GM10847 (cell line): ENCODE results near the gene ZNF430.

Experiments
- POLR2A ChIP-seq: IDR thresholded peaks from 2 replicates; pipeline ENCODE4 v1.6.1; 2011; ENCODE audit not compliant: insufficient read length; ENCODE audit errors: extremely low read depth

ZNF430 gene

DNA sequence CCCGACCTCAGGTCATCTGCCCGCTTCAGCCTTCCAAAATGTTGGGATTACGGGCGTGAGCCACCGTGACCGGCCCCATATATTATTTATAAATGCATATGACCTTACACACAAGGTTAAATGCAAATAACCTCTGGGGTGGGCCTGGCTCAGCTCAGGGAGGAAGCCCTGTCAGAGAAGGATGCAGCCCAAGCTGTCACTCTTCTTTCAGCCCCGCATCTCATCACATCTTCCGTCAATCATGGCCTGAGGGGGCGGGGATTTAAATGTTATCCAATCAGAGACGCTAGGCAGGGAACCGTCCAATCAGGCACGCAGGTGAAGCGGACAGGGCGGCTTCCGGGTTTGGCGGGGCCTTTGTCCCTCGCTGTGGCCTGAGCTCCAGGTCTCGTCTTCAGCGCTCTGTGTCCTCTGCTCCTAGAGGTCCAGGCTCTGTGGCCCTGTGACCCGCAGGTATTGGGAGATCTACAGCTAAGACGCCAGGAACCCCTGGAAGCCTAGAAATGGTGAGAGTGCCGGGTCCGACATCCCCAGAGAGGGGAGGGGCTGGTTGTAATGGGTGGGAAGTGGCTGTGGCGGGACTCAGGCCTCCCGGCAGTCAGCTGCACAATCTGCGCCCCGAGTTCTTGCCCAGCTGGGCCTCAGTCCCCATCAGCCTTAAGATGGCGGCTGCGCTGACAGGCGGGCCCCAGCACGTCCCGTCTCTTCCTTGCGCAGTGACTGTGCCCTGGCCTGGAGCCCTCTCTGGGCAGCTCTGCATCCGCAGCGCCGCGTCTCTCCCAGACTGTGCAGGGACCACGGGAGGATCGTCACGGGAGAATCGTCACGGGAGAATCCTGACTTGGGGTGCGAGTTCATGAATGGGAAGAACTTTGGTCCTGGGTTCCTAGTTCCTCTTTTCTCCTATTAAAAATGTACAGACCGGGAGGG, at the start of gene ZNF430:
ZNF430 (plus strand) TSS at position 360 of the 930 bp plus-strand sequence; CDS start at position 504, 144 bp downstream.
- TF ChIP-seq POLR2A = peak; percentile 60

DNA sequence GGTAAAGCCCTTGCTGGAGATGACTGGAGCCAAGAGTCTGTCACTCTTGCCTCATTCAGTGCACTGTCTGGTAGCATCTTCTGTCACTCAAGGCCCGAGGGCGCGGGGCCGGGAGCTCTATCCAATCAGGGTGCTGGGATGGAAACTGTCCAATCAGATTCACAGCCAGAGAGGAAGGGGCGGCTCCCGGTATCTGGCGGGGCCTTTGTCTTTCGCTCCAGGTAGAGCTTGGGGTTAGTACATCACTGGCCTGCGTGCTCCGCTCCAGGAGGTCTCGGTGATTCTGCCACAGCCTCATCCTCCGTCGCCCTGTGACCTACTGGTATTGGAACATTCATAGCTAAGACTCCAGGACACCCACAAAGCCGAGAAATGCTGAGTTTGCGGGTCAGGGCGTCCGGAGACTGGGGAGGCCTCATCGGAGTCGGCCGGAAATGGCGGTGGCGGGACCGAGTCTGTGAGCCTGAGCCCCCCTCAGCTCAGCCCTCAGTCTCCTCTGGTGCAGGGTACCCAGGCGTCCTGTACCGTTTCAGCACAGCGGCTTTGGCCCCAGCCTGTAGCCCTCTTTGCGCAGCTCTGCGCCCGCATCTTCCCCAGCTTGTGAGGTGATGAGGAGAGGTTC, 20.6 kb upstream of the ZNF430 start:
- TF ChIP-seq POLR2A = peak; percentile 16

DNA sequence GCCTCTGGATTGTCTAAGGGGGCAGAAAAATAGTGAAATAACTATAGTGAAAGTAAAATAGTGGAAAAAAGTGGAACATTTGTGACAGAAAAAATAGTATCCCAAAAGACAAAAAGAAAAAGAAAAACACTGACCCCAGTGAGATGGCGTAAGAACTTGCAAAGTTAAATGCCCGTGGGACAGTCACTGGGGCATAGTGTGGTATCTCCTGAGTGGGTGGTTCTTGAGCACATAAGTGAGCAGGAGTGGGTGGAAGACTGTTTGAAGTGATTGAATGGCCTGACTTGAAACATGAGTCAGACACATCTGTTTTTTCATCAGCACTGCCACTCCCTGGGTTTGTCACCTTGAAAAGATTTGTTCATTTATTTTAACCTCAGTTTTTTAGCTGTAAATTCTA, 2.5 kb downstream of the ZNF430 start:
- TF ChIP-seq POLR2A = no peak

DNA sequence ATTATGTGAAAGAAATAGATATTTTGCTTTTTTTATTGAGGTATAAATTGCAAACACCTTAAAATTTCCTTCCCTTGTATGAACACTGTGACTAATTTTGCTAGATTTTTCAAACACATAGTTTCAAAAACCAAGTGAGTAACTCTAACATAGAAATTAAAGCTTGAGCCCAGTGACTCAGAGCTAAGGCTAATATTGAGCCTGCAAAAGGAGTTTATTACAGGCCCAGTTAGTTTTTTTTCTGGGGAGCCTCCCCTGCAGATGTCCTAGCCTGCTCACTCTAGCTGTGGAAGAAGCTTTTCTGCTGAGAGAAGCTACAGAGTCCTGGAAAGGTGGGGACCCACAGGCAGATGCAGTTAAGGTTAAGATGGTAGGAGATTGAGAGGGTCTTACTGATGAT, 3.4 kb downstream of the ZNF430 start:
- no peak for TF ChIP-seq POLR2A

DNA sequence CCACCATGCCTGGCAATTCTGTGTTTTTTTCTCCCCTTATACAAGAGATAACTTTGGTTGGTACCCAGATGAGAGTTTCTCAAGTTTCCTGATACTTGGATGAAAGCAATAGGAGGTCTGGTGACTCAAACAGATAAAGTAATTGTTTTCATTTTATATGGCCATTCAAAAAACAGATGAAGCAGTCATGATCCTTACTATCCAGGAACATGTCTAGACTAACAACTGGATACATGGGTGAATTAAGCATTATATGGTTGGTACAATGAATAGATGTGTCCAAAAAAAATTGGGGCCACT, 8.5 kb downstream of the ZNF430 start:
- TF ChIP-seq POLR2A = no peak

DNA sequence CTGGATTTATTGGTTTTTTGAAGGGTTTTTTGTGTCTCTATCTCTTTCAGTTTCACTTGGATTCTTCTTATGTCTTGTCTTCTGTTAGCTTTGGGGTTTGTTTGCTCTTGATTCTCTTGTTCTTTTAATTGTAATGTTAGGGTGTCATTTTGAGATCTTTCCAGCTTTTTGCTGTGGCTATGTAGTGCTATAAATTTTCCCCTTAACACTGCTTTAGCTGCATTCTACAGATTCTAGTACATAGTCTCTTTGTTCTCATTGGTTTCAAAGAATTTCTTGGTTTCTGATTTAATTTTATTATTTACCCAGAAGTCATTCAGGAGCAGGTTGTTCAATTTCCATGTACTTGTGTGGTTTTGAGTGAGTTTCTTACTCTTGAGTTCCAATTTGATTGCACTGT, 24.6 kb downstream of the ZNF430 start:
- no peak for TF ChIP-seq POLR2A

DNA sequence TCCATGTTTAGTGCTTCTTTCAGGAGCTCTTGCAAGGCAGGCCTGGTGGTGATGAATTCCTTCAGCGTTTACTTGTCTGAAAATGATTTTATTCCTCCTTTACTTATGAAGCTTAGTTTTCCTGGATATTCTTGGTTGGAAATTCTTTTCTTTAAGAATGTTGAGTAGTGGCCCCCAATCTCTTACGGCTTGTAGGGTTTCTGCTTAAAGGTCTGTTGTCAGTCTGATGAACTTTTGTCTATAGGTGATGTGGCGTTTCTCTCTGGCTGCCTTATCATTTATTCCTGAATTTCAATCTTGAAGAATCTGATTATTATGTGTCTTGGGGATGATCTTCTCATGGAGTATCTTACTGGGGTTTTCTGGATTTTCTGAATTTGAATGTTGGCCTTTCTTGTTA, 26.0 kb downstream of the ZNF430 start:
- no peak for TF ChIP-seq POLR2A

DNA sequence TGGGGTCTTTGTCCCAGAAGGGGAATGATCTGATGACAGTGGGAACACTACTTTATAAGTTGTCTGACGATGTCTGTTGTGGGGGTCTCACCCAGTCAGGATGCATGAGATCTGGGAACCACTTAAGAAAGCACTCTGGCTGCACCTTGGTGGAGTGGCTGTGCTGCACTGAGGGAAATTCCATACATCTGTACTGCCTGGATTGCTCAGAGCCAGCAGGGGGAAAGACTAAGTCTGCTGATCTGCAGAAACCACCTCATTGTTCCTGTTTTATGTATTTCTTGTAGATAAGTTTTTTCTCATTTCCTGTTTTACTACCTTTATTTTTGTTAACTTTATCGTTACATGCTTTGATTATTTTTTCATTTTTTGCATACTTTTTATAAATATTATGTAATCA, 27.3 kb downstream of the ZNF430 start:
- no peak for TF ChIP-seq POLR2A

DNA sequence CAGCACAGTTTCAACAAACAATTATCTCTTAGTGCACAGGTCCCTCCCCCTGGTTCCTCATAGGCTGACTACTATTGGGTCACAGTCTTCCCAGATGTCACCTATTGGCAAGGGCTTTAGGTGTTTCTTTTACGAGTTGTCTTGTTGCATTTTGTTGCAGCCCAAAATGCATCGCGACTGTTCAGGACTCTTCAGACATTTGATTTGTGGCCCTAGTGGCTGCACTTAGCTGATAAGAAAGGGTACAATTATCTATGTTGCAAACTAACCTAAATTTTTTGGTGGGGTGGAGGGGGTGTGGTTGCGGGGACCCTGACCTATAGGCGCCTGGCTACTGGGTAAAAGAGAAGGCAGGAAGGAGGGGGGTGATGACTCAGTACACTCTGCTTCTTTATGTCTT, 32.4 kb downstream of the ZNF430 start:
- no peak for TF ChIP-seq POLR2A

DNA sequence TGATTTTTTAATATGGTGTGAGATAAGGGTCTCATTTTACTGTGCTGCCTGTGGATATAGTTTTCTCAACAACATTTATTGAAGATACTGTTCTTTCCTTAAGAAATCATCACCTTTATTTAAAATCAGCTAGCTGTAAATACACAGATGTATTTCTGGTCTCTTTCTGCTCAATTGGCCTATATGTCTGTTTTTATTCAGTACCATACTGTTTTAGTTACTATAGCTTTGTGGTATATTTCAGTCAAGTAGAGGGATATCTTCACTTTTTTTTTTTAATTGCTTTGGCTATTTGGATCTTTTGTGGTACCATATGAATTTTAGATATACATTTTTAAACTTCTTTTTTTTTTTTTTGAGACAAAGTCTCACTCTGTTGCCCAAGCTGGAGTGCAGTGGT, 44.9 kb downstream of the ZNF430 start:
- no peak for TF ChIP-seq POLR2A

DNA sequence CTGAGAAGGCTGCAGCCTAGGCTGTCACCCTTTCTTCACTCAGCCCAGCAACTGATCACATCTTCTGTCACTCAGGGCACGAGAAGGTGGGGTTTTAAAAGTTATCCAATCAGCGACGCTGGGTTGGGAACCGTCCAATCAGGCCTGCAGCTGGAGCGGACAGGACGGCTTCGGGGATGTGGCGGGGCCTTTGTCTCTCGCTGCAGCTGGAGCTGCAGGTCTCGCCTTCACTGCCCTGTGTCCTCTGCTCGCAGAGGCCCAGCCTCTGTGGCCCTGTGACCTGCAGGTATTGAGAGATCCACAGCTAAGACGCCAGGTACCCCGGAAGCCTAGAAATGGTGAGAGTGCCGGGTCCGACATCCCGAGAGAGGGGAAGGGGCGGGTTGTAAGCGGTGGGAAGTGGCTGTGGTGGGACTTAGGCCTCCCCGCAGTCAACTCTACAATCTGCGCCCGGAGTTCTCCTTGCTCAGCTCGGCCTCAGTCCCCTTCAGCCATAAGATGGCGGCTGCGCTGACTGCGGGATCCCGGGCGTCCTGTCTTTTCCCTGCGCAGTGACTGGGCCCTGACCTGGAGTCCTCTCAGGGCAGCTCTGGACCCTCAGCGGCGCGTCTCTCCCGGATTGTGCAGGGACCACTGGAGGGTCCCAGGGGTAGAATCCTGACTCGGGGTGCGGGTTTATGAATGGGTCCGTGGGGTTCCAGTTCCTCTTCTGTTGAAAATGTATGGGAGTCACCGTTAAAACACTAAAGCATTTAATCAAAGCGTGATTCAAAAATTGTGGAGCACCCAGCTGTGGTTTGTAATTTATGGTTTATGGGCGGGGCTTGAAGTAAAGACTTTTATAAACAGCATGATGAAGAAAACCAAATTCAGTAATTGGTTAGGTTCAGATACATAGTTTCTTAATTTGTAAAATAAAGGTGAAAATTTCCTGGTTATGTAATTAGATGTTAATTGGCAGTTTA, 61.8 kb downstream of the ZNF430 start, which contains the start of gene ZNF714:
ZNF714 (plus strand) TSS at position 193 of the 965 bp plus-strand sequence. CDS start 16,066 bp downstream, outside the sequence.
- TF ChIP-seq POLR2A = peak; percentile 76

DNA sequence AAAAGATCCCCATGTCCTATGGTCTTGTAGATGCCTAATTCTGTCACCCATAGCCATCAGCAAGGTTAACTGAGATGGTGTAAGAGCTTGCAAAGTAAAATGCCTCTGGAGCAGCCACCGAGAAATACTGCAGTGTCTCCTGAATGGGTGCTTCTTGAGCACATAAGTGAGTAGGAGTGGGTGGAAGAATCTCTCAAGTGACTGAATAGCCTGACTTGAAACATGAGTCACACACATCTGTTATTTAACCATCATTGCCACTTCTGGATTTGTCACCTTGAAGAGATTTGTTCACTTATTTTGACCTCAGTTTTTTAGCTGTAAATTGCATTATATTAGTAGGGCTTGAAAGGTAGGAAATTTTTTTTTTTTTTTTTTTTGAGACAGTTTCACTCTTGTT, 63.9 kb downstream of the ZNF430 start:
- no peak for TF ChIP-seq POLR2A

DNA sequence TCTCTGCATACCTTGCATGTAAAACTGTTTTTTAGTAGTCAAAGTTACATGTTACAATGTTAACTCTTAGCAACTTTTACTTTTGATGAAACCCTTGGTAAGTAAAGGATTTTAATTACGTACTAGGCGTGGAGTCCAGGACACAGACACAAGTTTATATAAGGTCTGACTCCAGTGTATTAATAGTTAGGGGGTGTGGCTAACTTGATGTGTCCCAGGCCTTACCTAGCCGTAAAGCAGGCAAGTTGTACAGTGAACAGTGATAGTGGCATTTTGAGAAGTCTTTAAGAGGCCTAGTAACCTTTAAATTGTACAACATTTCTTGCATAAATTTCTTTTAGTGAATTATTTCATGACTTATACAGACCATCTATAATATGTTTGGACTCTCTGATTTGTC, 67.4 kb downstream of the ZNF430 start:
- TF ChIP-seq POLR2A = no peak

DNA sequence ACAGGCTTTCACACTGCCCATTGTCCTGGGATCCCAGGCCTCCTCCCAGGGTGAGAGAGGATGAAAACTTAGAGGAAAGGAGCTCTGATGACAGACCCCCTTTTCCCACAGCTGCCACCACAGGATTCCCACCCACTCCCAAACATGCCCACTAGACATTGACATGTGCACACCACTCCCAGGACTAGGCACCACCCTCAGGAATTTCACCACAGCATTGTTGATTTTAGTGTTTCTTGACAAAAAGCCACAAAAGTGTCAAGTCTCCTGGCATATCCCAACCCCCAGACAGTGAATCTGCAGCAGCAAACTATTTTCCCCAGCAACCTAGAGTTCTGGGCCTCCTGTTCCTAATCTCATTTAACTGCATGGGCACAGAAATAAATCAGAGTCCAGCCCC, 71.7 kb downstream of the ZNF430 start:
- TF ChIP-seq POLR2A = no peak

DNA sequence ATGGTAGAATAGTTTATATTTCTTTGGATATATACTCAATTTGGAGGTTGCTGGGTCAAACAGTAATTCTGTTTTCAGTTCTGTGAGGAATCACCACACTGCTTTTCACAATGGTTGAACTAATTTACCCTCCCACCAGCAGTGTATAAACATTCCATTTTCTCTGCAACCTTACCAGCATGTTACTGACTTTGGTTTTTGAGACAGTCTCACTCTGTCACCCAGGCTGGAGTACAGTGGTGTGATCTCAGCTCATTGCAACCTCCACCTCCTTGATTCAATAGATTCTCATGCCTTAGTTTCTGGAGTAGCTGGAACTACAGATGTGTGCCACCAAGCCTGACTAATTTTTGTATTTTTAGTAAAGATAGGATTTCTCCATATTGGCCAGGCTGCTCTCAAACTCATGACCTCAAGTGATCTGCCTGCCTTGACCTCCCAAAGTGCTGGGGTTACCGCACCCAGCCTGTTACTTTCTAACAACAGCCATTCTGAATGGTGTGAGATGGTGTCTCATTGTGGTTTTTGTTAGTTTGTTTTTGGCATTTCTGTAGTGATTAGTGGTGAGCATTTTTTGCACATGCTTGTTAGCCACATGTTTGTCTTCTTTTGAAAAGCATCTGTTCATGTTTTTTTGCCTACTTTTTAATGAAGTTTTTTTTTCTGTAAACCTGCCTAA, 74.0 kb downstream of the ZNF430 start:
- TF ChIP-seq POLR2A = no peak

DNA sequence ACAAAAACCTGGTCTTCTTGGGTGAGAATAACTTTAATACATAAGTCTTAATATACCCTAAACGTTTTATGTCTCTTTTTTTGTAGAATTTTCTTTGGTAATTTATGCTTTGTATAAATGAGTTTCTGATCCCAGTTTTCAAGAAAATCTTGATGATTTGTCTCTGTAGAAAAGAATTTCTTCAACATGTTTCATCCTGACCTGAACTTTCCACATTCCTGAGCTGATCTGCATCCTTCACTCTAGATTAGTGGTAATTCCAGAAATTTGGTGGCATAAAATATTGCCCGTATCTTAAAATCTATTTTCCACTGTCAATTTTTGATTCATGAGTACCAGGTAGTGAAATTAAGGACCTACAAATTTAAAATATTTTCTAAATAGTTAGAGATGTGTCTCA, 77.8 kb downstream of the ZNF430 start:
- no peak for TF ChIP-seq POLR2A
